HepG2 (cell line): ENCODE measurements around the gene CREG2. TPM values are rescaled to one million over a fixed set of nuclear protein-coding genes. Genes with fewer than 3 reads are reported as not detected.

Experiments
- GPN1 ChIP-seq: sonication (generic); formaldehyde crosslinking; IDR thresholded peaks from 2 replicates; pipeline ENCODE4 v1.5.1; 2020; ENCODE audit warnings: missing genetic modification reagents, borderline replicate concordance
- HCFC1 ChIP-seq: fragments of 150-350 bp; IDR thresholded peaks from 2 replicates; pipeline ENCODE4 v1.6.1; 2014; ENCODE audit warnings: low read depth, low read length
- HOXA7 ChIP-seq: sonication (generic); formaldehyde crosslinking; IDR thresholded peaks from 2 replicates; pipeline ENCODE4 v1.8.1; 2022; ENCODE audit warnings: mild to moderate bottlenecking, missing genetic modification reagents, moderate library complexity
- MAZ ChIP-seq, 2 experiments: sonication (generic) in 1 of 2; formaldehyde crosslinking in 1 of 2; IDR thresholded peaks; 2 replicates each; pipeline versions ENCODE4 v1.5.0 to v1.6.1; 2012 to 2020; ENCODE audit warnings: low read depth in 2 of 2, mild to moderate bottlenecking in 2 of 2, borderline replicate concordance in 1 of 2, improper control_type of control experiment in 1 of 2, low read length in 1 of 2, missing genetic modification reagents in 1 of 2, moderate library complexity in 1 of 2
- NCOA1 ChIP-seq: sonication (generic); formaldehyde crosslinking; IDR thresholded peaks from 2 replicates; pipeline ENCODE4 v1.9.0; 2021; ENCODE audit warnings: missing genetic modification reagents
- RXRB ChIP-seq: IDR thresholded peaks from 2 replicates; pipeline ENCODE4 v1.6.1; 2016; ENCODE audit warnings: borderline replicate concordance, missing genetic modification reagents, missing compliant biosample characterization
- SOX13 ChIP-seq, 3 experiments: fragments of 450-650 bp in 1 of 3; sonication (generic) in 1 of 3; formaldehyde crosslinking in 1 of 3; IDR thresholded peaks in 2 of 3; conservative IDR thresholded peaks in 1 of 3; 2 replicates each; pipeline versions ENCODE4 v1.5.0 to v1.6.1; 2016 to 2020; ENCODE audit warnings: antibody characterized with exemption in 1 of 3, mild to moderate bottlenecking in 1 of 3, missing compliant biosample characterization in 1 of 3, missing genetic modification reagents in 1 of 3, moderate library complexity in 1 of 3
- TARDBP ChIP-seq: sonication (generic); formaldehyde crosslinking; IDR thresholded peaks from 2 replicates; pipeline ENCODE4 v1.8.0; 2022; ENCODE audit warnings: mild to moderate bottlenecking, missing genetic modification reagents
- TSC22D2 ChIP-seq: sonication (generic); formaldehyde crosslinking; IDR thresholded peaks from 2 replicates; pipeline ENCODE4 v1.5.1; 2020; ENCODE audit warnings: missing genetic modification reagents, mild to moderate bottlenecking, borderline replicate concordance
- ZFX ChIP-seq: sonication (generic); formaldehyde crosslinking; IDR thresholded peaks from 2 replicates; pipeline ENCODE4 v1.4.0; 2020; ENCODE audit warnings: mild to moderate bottlenecking, low read depth, missing genetic modification reagents, moderate library complexity
- ZNF230 ChIP-seq: sonication (generic); formaldehyde crosslinking; IDR thresholded peaks from 2 replicates; pipeline ENCODE4 v1.4.0; 2020; ENCODE audit warnings: mild to moderate bottlenecking, missing genetic modification reagents
- ZNF550 ChIP-seq: sonication (generic); formaldehyde crosslinking; IDR thresholded peaks from 2 replicates; pipeline ENCODE4 v1.4.0; 2020; ENCODE audit warnings: mild to moderate bottlenecking, missing genetic modification reagents, borderline replicate concordance
- ZNF788 ChIP-seq: sonication (generic); formaldehyde crosslinking; IDR thresholded peaks from 2 replicates; pipeline ENCODE4 v1.5.0; 2020; ENCODE audit warnings: mild to moderate bottlenecking, missing genetic modification reagents, borderline replicate concordance
- polyA plus RNA-seq, 8 experiments: library from polyadenylated mRNA; depleted of rRNA in 3 of 8; stranded (reverse) in 7 of 8; unstranded in 1 of 8; fragments of >200 nt; fragmentation: Illumina TruSeq in 4 of 8; extraction: Trizol in 4 of 8; gene quantifications; 2 replicates each; pipeline versions ENCODE4 v1.2.1 to v1.2.3, GENCODE V29; 2011 to 2016; ENCODE audit warnings: low read depth in 4 of 8, missing spikeins in 1 of 8, mixed read lengths in 1 of 8; ENCODE audit not compliant: insufficient read depth in 1 of 8
- total RNA-seq, 5 experiments: library from RNA; depleted of rRNA; stranded (reverse); fragments of >200 nt; fragmentation: Illumina TruSeq; extraction: Trizol; gene quantifications; 2 replicates each; pipeline ENCODE4 v1.2.3, GENCODE V29; 2016; ENCODE audit warnings: low read depth in 1 of 5
- TF ChIP-seq, protein P1 (sequence below): sonication (generic); formaldehyde crosslinking; IDR thresholded peaks from 2 replicates; pipeline ENCODE4 v1.5.1; 2020; ENCODE audit warnings: missing genetic modification reagents, mild to moderate bottlenecking, borderline replicate concordance
- TF ChIP-seq, protein P2 (sequence below): sonication (generic); formaldehyde crosslinking; conservative IDR thresholded peaks from 2 replicates; pipeline ENCODE4 v1.5.0; 2020; ENCODE audit warnings: missing genetic modification reagents
- TF ChIP-seq, protein P3 (sequence below): sonication (generic); formaldehyde crosslinking; IDR thresholded peaks from 2 replicates; pipeline ENCODE4 v1.4.0; 2020; ENCODE audit warnings: missing genetic modification reagents
- TF ChIP-seq, protein P4 (sequence below): sonication (generic); formaldehyde crosslinking; IDR thresholded peaks from 2 replicates; pipeline ENCODE4 v1.4.0; 2020; ENCODE audit warnings: missing genetic modification reagents, borderline replicate concordance

CREG2 gene
- total and polyA plus RNA-seq, 2 of the 13 experiments (the other 11 are each of a cell fraction or from before 2014, with no cell fraction given), result 0.18 to 0.26 TPM

DNA sequence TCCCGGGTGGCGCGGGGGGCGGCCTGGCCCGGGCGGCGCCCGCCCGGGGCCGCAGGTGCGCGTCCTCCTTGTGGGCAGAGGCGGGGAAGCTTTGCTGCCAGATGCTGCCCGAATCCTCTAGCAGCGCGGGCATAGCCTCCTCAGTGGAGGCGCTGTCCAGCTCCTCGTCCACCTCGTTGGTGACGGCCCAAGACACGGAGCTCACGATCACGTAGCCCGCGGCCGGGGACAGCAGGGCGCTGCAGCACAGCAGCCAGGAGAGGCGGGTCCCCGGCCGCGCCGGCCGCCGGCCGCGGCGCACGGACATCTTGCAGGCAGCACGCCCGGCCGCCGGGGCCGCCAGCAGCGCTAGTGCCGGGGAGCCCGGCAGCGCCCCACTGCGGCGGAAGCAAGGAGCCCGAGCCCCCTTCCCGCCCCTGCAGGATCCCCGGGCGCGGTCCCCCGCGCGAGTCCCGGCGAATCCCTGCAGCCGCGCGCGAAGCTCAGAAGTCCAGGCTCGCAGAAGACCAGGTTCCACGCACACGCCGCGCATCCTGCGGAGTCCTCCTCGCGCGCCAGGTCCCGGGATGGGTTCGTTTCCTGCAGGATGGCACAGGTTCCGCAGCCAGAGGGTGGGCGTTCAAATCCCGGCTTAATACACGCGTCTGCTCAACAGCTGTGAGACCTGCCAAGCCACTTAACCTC is at the start of gene CREG2 (continued):
- no peak for TF ChIP-seq TSC22D2 (CRISPR knock-in tag)
- TF ChIP-seq, protein P1, sequence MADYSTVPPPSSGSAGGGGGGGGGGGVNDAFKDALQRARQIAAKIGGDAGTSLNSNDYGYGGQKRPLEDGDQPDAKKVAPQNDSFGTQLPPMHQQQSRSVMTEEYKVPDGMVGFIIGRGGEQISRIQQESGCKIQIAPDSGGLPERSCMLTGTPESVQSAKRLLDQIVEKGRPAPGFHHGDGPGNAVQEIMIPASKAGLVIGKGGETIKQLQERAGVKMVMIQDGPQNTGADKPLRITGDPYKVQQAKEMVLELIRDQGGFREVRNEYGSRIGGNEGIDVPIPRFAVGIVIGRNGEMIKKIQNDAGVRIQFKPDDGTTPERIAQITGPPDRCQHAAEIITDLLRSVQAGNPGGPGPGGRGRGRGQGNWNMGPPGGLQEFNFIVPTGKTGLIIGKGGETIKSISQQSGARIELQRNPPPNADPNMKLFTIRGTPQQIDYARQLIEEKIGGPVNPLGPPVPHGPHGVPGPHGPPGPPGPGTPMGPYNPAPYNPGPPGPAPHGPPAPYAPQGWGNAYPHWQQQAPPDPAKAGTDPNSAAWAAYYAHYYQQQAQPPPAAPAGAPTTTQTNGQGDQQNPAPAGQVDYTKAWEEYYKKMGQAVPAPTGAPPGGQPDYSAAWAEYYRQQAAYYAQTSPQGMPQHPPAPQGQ (CRISPR knock-in tag), result no peak
- TF ChIP-seq TARDBP, result 0 out of 2 replicates have a peak, but pooled peaks have one; percentile 40
- TF ChIP-seq, protein P2, sequence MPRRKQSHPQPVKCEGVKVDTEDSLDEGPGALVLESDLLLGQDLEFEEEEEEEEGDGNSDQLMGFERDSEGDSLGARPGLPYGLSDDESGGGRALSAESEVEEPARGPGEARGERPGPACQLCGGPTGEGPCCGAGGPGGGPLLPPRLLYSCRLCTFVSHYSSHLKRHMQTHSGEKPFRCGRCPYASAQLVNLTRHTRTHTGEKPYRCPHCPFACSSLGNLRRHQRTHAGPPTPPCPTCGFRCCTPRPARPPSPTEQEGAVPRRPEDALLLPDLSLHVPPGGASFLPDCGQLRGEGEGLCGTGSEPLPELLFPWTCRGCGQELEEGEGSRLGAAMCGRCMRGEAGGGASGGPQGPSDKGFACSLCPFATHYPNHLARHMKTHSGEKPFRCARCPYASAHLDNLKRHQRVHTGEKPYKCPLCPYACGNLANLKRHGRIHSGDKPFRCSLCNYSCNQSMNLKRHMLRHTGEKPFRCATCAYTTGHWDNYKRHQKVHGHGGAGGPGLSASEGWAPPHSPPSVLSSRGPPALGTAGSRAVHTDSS (CRISPR knock-in tag), result no peak
- TF ChIP-seq SOX13 (IDR thresholded peaks at IDR 0.05), result no peak
- no peak for TF ChIP-seq SOX13 (CRISPR knock-in tag; conservative IDR thresholded peaks at IDR 0.05 in 1 of 2, IDR thresholded peaks at IDR 0.05 in 1 of 2)
- no peak for TF ChIP-seq RXRB (CRISPR knock-in tag)
- no peak for TF ChIP-seq MAZ (IDR thresholded peaks at IDR 0.05; ENCODE audit: borderline replicate concordance, low read depth, low read length)
- peak; percentile 21; the same call in 1 of the 2 replicates for TF ChIP-seq MAZ (CRISPR knock-in tag; IDR thresholded peaks at IDR 0.05; ENCODE audit: low read depth)
- TF ChIP-seq, protein P3, sequence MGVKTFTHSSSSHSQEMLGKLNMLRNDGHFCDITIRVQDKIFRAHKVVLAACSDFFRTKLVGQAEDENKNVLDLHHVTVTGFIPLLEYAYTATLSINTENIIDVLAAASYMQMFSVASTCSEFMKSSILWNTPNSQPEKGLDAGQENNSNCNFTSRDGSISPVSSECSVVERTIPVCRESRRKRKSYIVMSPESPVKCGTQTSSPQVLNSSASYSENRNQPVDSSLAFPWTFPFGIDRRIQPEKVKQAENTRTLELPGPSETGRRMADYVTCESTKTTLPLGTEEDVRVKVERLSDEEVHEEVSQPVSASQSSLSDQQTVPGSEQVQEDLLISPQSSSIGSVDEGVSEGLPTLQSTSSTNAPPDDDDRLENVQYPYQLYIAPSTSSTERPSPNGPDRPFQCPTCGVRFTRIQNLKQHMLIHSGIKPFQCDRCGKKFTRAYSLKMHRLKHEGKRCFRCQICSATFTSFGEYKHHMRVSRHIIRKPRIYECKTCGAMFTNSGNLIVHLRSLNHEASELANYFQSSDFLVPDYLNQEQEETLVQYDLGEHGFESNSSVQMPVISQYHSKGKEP (CRISPR knock-in tag), result no peak
- no peak for TF ChIP-seq HOXA7 (CRISPR knock-in tag)
- TF ChIP-seq ZNF550 (CRISPR knock-in tag), result no peak
- TF ChIP-seq, protein P4, sequence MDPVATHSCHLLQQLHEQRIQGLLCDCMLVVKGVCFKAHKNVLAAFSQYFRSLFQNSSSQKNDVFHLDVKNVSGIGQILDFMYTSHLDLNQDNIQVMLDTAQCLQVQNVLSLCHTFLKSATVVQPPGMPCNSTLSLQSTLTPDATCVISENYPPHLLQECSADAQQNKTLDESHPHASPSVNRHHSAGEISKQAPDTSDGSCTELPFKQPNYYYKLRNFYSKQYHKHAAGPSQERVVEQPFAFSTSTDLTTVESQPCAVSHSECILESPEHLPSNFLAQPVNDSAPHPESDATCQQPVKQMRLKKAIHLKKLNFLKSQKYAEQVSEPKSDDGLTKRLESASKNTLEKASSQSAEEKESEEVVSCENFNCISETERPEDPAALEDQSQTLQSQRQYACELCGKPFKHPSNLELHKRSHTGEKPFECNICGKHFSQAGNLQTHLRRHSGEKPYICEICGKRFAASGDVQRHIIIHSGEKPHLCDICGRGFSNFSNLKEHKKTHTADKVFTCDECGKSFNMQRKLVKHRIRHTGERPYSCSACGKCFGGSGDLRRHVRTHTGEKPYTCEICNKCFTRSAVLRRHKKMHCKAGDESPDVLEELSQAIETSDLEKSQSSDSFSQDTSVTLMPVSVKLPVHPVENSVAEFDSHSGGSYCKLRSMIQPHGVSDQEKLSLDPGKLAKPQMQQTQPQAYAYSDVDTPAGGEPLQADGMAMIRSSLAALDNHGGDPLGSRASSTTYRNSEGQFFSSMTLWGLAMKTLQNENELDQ, result no peak
- TF ChIP-seq ZNF788 (CRISPR knock-in tag), result no peak
- 0 out of 2 replicates have a peak, but pooled peaks have one; percentile 43 for TF ChIP-seq ZNF230 (CRISPR knock-in tag)
- no peak for TF ChIP-seq HCFC1
- TF ChIP-seq NCOA1 (CRISPR knock-in tag), result no peak
- 0 out of 2 replicates have a peak, but pooled peaks have one; percentile 8 for TF ChIP-seq GPN1
- no peak for TF ChIP-seq ZFX (CRISPR knock-in tag)
